Ishikawa (cell line): ENCODE measurements around the gene TP53TG3F.
"Not testable (repeated sequence)": the region's sequence is repeated elsewhere in the genome, so short reads cannot be mapped to it uniquely, and the experiment has no call there.

Experiments used
- EGR1 ChIP-seq: IDR thresholded peaks from 2 replicates; pipeline ENCODE4 v1.6.1; 2012
- RAD21 ChIP-seq: IDR thresholded peaks from 2 replicates; pipeline ENCODE4 v1.6.1; 2012; ENCODE audit warnings: low read depth
- YY1 ChIP-seq: IDR thresholded peaks from 2 replicates; pipeline ENCODE4 v1.6.1; 2012; ENCODE audit warnings: low read depth

TP53TG3F gene, protein sequence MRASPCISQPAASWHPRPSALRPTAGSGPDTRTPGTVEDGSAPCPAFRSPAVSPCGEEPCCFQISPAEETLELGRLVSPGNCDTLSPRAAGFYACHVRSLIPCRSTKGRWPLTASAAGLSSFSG

DNA sequence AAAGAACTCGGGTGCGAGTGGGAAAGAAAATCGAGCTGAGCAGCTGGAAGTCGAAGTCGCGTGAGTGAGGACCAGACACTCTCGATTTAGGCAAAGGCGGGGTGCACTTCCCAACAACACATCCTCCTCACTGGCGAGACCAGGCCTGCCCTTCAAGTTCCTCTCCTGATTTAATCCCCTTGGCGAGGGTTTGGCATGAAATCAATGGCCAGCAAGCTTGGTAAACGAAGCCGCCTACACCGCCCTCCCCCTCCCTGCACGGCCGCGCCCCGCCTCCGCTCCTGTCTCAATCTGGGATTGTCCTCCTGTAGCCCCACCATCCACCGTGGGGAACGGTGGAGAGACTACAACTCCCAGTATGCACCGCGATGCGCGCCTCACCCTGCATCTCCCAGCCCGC lies at the start of gene TP53TG3F:
Gene TP53TG3F (plus strand): TSS at position 301 of the 400 bp plus-strand sequence. CDS start 68 bp downstream, at position 369.
- TF ChIP-seq EGR1, RAD21, YY1: not testable (repeated sequence)
